Esophagus squamous epithelium (tissue), 4 donors: Measurements from ENCODE around the gene CACUL1.

Experiments used
- CTCF ChIP-seq, 6 experiments: fragments of 450-650 bp in 4 of 6; fragments of 200-600 bp in 2 of 6; sonication (generic) in 2 of 6; IDR thresholded peaks; one replicate each; pipeline ENCODE4 v1.5.1; 2016 to 2019; ENCODE audit warnings: antibody characterized with exemption in 6 of 6, mild to moderate bottlenecking in 4 of 6, moderate library complexity in 4 of 6
- POLR2A ChIP-seq, 4 donors: fragments of 450-650 bp; IDR thresholded peaks; one replicate each; pipeline ENCODE4 v1.6.1; 2017; ENCODE audit warnings: antibody characterized with exemption in 4 of 4, mild to moderate bottlenecking in 4 of 4, moderate library complexity in 3 of 4

DNA sequence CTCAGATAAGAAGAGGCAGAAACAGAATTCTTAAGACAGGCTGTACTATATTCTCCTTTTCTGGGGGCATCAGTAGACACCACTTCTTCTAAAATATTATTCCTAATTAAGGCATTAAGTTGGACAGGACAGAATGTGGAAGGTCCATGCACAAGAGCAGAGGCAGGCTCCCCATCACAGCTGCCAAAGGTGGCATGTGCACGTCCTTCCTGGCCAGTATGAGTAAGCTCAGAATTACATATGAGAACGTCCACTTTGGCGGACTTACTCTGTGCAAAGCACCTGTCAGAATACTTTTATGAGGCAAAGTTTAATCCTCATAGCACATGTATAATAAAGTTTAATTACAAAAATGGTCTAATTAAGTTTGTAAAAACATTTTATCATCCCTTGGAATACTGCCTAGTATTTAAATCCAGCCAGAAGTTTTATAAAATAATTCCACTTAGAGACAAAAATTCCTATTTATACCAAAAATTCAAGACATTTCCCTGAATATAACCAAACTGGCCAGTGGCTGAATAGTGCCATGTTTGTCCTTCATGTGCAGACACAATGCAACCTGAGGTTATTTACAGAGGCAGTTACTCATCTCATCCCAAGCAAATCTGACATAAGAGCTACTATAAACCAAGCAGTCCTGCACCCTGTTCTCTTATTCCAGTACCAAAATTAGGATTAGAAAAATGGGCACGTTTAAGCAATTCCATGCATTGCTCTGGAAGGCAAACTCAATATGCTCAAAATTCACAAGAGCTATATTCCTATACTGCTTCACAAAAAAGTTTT is 65.5 kb downstream of the CACUL1 start:
- TF ChIP-seq CTCF (IDR thresholded peaks at IDR 0.05) (no peak), POLR2A (IDR thresholded peaks at IDR 0.05) (no peak)
